AG04450 (cell line): ENCODE data around the gene TXNRD2. TPM values are rescaled to one million over a fixed set of nuclear protein-coding genes. Genes with fewer than 3 reads are reported as not detected.

Source experiments
- CTCF ChIA-PET: fragments of 300-600, 350-600 bp; formaldehyde crosslinking; extraction: SDS; loops from one replicate; lab custom pipeline; 2022; ENCODE audit warnings: antibody characterized with exemption, inconsistent platforms; lab: Charles Lee
- POLR2A ChIA-PET: fragments of 350-600 bp; formaldehyde crosslinking; extraction: SDS; loops from one replicate; lab custom pipeline; 2021; ENCODE audit warnings: antibody characterized with exemption, inconsistent platforms; lab: Yijun Ruan, JAX
- DNase-seq: peaks from one replicate; pipeline ENCODE4 v3.0.0-alpha.2; 2011; ENCODE audit warnings: low read depth, low spot score
- H3K27ac ChIP-seq: one replicate; pipeline ENCODE4 v1.5.1; 2012; ENCODE audit warnings: low read depth, low read length, control low read depth
- H3K27me3 ChIP-seq: one replicate; pipeline ENCODE4 v1.6.0; 2012; ENCODE audit warnings: low read length; ENCODE audit not compliant: control insufficient read depth, insufficient read depth
- H3K4me3 ChIP-seq: 2 replicates; pipeline ENCODE4 v1.5.1; 2011; ENCODE audit warnings: mild to moderate bottlenecking, low read depth, low read length, control low read depth
- H3K9me3 ChIP-seq: 2 replicates; pipeline ENCODE4 v1.5.1; 2012; ENCODE audit warnings: low read length; ENCODE audit not compliant: control insufficient read depth, insufficient read depth
- CTCF ChIP-seq: IDR thresholded peaks from 2 replicates; pipeline ENCODE4 v1.5.1; 2011; ENCODE audit warnings: low read depth, low read length, control low read depth, inconsistent platforms
- polyA plus RNA-seq: library from polyadenylated mRNA; depleted of rRNA; stranded (reverse); fragments of >200 nt; gene quantifications from 2 replicates; pipeline ENCODE4 v1.2.3, GENCODE V29; 2011

TXNRD2 gene
- polyA plus RNA-seq, 1 experiment, result 13.3 TPM

DNA sequence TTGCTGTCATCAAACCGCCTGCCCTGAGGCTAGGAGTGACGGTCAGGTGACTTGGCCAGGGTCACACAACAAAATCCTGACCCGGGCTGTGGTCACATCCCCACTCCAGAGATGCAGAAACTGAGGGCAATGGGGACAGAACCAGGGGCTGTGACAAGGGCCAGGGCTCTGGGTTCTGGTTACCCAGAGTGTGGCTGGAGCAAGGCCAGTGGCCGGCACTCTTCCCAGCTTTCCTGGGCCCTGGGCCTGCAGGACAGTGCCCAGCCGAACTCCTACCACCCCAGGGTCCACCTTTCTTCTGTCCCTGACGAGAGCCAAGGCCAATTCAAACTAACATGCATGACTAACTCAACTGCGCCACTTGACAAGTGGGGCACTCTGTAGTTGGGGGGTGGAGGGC is 39.1 kb upstream of the TXNRD2 start:
- no peaks in the 10 kb centered on the region for H3K9me3 ChIP-seq
- POLR2A ChIA-PET, result no interaction called here
- CTCF ChIA-PET, result no interaction called here
- H3K27ac ChIP-seq, result no peak overlapping the region
- no peak overlapping the region for H3K4me3 ChIP-seq
- TF ChIP-seq CTCF, result no peak
- H3K27me3 ChIP-seq, result no peaks in the 10 kb centered on the region
- no peak for DNase-seq

DNA sequence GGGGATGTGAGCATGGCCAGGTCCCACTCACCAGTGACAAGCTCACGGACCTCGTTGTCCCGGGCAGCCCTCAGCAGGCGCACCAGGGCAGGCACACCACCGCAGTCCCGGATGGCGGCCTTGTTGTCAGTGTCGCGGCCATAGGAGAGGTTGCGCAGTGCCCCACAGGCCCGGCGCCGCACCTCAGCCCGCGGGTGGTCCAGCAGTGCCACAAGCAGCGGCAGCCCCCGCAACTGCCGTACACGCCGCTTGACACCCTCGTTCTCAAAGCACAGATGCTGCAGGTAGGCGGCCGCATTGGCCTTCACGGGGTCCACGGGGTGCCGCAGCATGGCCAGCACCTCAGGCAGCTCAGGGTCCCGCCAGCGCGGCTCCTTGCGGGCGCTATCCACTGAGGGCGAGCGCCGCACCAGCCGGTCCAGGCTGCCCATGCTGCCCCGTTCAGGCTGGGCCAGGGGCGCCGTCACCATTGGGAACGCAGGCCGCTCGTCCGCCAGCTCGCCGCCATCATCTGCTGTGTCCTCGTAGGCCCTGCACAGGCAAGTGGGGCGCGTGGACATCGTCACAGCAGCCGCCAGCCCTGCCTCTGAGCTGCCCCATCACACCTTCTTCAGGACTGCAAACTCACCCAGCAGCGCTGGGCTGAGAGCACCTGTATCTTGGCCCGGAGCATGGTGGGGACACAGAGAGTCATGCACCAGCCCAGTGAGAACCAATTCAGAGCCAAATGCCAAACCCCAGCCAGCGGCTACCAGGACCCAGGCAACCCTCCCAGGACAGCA is 38.3 kb upstream of the TXNRD2 start:
- no peak overlapping the region for H3K4me3 ChIP-seq
- ChIA-PET POLR2A (no interaction called here), CTCF (no interaction called here)
- no peaks in the 10 kb centered on the region for H3K9me3 ChIP-seq
- H3K27me3 ChIP-seq, result no peaks in the 10 kb centered on the region
- H3K27ac ChIP-seq, result no peak overlapping the region
- TF ChIP-seq CTCF, result no peak
- no peak for DNase-seq

GRCh38 chr22:19978748-19979147 is 37.1 kb upstream of the TXNRD2 start:
- Histone ChIP-seq H3K9me3 (no peaks in the 10 kb centered on the region), H3K4me3 (no peak overlapping the region), H3K27ac (no peak overlapping the region), H3K27me3 (no peaks in the 10 kb centered on the region)
- ChIA-PET POLR2A (no interaction called here), CTCF (no interaction called here)
- no peak for TF ChIP-seq CTCF
- DNase-seq, result no peak

- no peak overlapping the region for H3K27ac ChIP-seq
- H3K27me3 ChIP-seq, result no peaks in the 10 kb centered on the region
- ChIA-PET POLR2A (no interaction called here), CTCF (interaction anchor here (1.4 kb wide), 1 partner anchor 36 kb away, joined by 4 read pairs; no protein-coding TSS in a partner anchor)
- H3K4me3 ChIP-seq, result no peak overlapping the region
- no peak for DNase-seq
- no peaks in the 10 kb centered on the region; the same call in 1 of the 2 replicates for H3K9me3 ChIP-seq
- no peak for TF ChIP-seq CTCF
Measured at GRCh38 chr22:19977296-19978243, 36.0 kb upstream of the TXNRD2 start.

DNA sequence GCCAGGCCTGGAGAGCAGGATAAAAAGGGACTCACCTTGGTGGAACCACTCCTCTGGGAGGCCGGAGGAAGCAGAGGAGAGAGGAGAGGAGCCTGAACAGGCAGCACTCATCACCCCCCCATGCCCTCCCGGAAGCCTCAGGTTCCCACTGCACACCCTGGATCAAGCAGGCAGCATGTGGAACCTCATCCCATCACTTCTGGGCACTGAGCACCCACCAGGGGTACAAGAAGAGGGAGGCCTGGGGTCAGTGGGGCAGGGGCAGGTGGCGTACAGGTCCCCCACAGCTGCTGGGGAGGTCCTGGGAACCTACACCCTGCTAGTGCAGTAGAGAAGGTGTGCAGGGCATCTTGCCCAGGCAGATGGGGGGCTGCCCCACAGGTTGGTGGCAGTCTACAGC is 35.1 kb upstream of the TXNRD2 start:
- H3K4me3 ChIP-seq, result no peak overlapping the region
- DNase-seq, result no peak
- TF ChIP-seq CTCF, result no peak
- ChIA-PET CTCF (interaction anchor here (1.4 kb wide), 1 partner anchor 37 kb away, joined by 4 read pairs; no protein-coding TSS in a partner anchor), POLR2A (no interaction called here)
- H3K27me3 ChIP-seq, result no peaks in the 10 kb centered on the region
- H3K27ac ChIP-seq, result no peak overlapping the region
- H3K9me3 ChIP-seq, result no peaks in the 10 kb centered on the region; the same call in 1 of the 2 replicates
